Fibroblast of mammary gland (primary cell): ENCODE data around the gene ITGB2.

Source experiments
- DNase-seq: peaks from one replicate; pipeline ENCODE4 v3.0.0-alpha.2; 2010; ENCODE audit warnings: low read depth
- H3K4me3 ChIP-seq: 2 replicates; pipeline ENCODE4 v1.5.1; 2011; ENCODE audit warnings: low read depth, mild to moderate bottlenecking, low read length, moderate library complexity; ENCODE audit not compliant: control insufficient read depth
- CTCF ChIP-seq: conservative IDR thresholded peaks from 2 replicates; pipeline ENCODE4 v1.5.1; 2011; ENCODE audit warnings: low read depth, low read length, inconsistent platforms; ENCODE audit not compliant: control insufficient read depth, insufficient read depth

The ITGB2 gene

GRCh38 chr21:44924606-44925377 is 4.1 kb upstream of the ITGB2 start:
- TF ChIP-seq CTCF = no peak
- DNase-seq = peak; percentile 66
- no peak overlapping the region for H3K4me3 ChIP-seq

DNA sequence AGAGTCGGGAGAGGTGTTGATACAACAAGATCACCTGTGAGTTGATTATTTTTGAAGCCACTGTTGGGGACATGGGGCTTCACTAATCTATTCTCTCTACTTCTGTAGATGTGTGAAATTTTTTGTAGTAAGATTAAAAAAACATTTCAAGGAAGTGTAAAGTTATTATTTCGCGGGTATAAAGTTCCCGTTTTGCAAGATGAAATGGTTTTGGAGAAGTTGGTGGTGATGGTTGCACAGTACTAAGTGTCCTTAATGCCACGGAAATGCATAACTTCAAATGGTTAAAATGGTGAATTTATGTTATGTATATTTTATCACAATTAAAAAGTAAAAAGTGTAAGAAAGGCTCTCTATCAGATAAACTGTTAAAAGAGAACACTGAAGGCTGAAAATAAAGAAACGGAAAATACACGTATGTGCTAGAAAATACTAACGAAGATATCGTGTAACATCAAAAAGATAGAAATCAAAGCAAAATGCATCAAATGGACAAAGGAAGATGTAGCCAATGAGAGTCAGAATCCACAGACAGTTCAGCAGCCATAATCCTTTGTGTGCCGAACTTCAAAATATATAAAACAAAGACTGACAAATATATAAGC is 2.9 kb upstream of the ITGB2 start:
- DNase-seq = no peak
- no peak for TF ChIP-seq CTCF
- no peak overlapping the region for H3K4me3 ChIP-seq

- no peak overlapping the region for H3K4me3 ChIP-seq
- TF ChIP-seq CTCF = no peak
- no peak for DNase-seq
These were observed 1.2 kb upstream of the ITGB2 start for GRCh38 chr21:44921928-44922327.

- TF ChIP-seq CTCF = no peak
- no peak for DNase-seq
These were observed 596 bp downstream of the ITGB2 start for GRCh38 chr21:44919913-44920693.

GRCh38 chr21:44919111-44919912 is 1.4 kb downstream of the ITGB2 start:
- TF ChIP-seq CTCF = no peak
- no peak for DNase-seq
- no peak overlapping the region for H3K4me3 ChIP-seq

More at GRCh38 chr21:44919913-44920693, 596 bp downstream of the ITGB2 start:
- H3K4me3 ChIP-seq = no peak overlapping the region

DNA sequence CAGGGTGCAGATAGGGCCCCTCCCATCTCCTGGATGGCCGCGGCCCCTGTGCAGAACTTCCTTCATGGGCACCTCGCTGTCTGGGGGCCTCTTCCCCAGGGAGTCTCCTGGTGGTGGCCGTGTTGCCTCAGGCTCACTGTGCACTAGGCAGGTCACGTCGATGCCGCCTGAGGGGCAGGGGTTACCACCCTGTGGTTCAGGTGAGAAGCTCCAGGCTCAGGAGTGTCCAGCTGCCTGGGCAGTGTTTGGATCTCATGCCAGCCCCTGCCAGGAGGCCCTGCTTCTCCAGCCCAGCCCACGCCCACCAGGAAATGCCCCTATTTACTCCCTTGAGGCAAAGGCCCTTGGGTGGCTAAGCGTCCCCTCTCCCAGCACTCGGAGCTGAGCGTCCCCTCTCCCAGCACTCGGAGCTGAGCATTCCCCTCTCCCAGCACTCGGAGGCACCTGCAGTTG is 2.1 kb downstream of the ITGB2 start:
- TF ChIP-seq CTCF = no peak
- no peak overlapping the region for H3K4me3 ChIP-seq
- DNase-seq = no peak
